SK-N-SH (cell line): Measurements from ENCODE around the gene KCNJ9. TPM values are rescaled to one million over a fixed set of nuclear protein-coding genes. Genes with fewer than 3 reads are reported as not detected.
"Not testable (repeated sequence)": the region's sequence is repeated elsewhere in the genome, so short reads cannot be mapped to it uniquely, and the experiment has no call there.

Experiments used
- CTCF ChIA-PET: fragments of 300-600, 350-600 bp; formaldehyde crosslinking; extraction: SDS; loops from one replicate; lab custom pipeline; 2021; lab: Yijun Ruan, JAX
- POLR2A ChIA-PET: fragments of 350-600 bp; sonication (Branson Sonifier 250); formaldehyde crosslinking; extraction: SDS; loops from one replicate; lab custom pipeline; 2020; ENCODE audit warnings: antibody characterized with exemption, inconsistent platforms; lab: Yijun Ruan, JAX
- DNase-seq: peaks from one replicate; pipeline ENCODE4 v3.0.0; 2012
- H2AFZ ChIP-seq: fragments of 200-600 bp; sonication (generic); 2 replicates; pipeline ENCODE4 v1.8.1; 2016; ENCODE audit warnings: antibody characterized with exemption, mild to moderate bottlenecking, low read depth
- H3F3A ChIP-seq: fragments of 200-600 bp; sonication (generic); replicated peaks from 2 replicates; pipeline ENCODE3; 2016; ENCODE audit warnings: antibody characterized with exemption, mild to moderate bottlenecking; ENCODE audit not compliant: insufficient read depth
- H3K27ac ChIP-seq, 2 experiments: fragments of 200-500 bp in 1 of 2; fragments of 200-600 bp in 1 of 2; sonication (Bioruptor generic) in 1 of 2; sonication (generic), shearing (Covaris generic) in 1 of 2; 2 replicates each; pipeline versions ENCODE4 v1.5.1 to v1.6.1; 2014 to 2016; ENCODE audit warnings: low read depth in 2 of 2, inconsistent platforms in 1 of 2, low read length in 1 of 2, mild to moderate bottlenecking in 1 of 2, mixed read lengths in 1 of 2
- H3K27me3 ChIP-seq: fragments of 200-600 bp; sonication (generic), shearing (Covaris generic); 2 replicates; pipeline ENCODE4 v1.6.1; 2016; ENCODE audit warnings: mixed run types; ENCODE audit not compliant: insufficient read depth
- H3K36me3 ChIP-seq, 2 experiments: fragments of 200-500 bp in 1 of 2; fragments of 200-600 bp in 1 of 2; sonication (Bioruptor generic) in 1 of 2; sonication (generic) in 1 of 2; replicated peaks in 1 of 2; 2 replicates each; pipeline versions ENCODE3 to v1.5.1; 2014 to 2016; ENCODE audit warnings: low read length in 1 of 2, mild to moderate bottlenecking in 1 of 2; ENCODE audit not compliant: insufficient read depth in 2 of 2, control insufficient read depth in 1 of 2
- H3K4me1 ChIP-seq, 2 experiments: fragments of 200-500 bp in 1 of 2; fragments of 200-600 bp in 1 of 2; sonication (Bioruptor generic) in 1 of 2; sonication (generic), shearing (Covaris generic) in 1 of 2; 2 replicates each; pipeline versions ENCODE4 v1.5.1 to v1.6.1; 2014 to 2016; ENCODE audit warnings: low read depth in 1 of 2, low read length in 1 of 2, mixed run types in 1 of 2; ENCODE audit not compliant: insufficient read depth in 2 of 2, control insufficient read depth in 1 of 2
- H3K4me2 ChIP-seq: fragments of 200-600 bp; sonication (generic), shearing (Covaris generic); 2 replicates; pipeline ENCODE4 v1.6.1; 2017; ENCODE audit warnings: mixed run types
- H3K4me3 ChIP-seq, 2 experiments: fragments of 200-500 bp in 1 of 2; fragments of 200-600 bp in 1 of 2; sonication (Bioruptor generic) in 1 of 2; sonication (generic), shearing (Covaris generic) in 1 of 2; 2 replicates each; pipeline versions ENCODE4 v1.5.1 to v1.8.1; 2014 to 2016; ENCODE audit warnings: low read depth in 2 of 2, inconsistent platforms in 1 of 2, low read length in 1 of 2, mild to moderate bottlenecking in 1 of 2, mixed read lengths in 1 of 2, moderate library complexity in 1 of 2
- H3K79me2 ChIP-seq: fragments of 200-600 bp; sonication (generic); 2 replicates; pipeline ENCODE4 v1.8.1; 2017; ENCODE audit warnings: mild to moderate bottlenecking; ENCODE audit not compliant: insufficient read depth
- H3K9ac ChIP-seq: fragments of 200-600 bp; sonication (generic); 2 replicates; pipeline ENCODE4 v1.6.1; 2017; ENCODE audit warnings: mixed run types
- H3K9me2 ChIP-seq: fragments of 200-600 bp; sonication (generic); 2 replicates; pipeline ENCODE4 v1.6.1; 2017; ENCODE audit warnings: mixed run types
- H3K9me3 ChIP-seq: fragments of 200-600 bp; sonication (generic); 2 replicates; pipeline ENCODE4 v1.6.1; 2017; ENCODE audit warnings: mixed run types, mild to moderate bottlenecking, moderate library complexity
- H4K20me1 ChIP-seq: fragments of 200-600 bp; sonication (generic); 2 replicates; pipeline ENCODE4 v1.6.1; 2017; ENCODE audit warnings: mild to moderate bottlenecking, mixed run types; ENCODE audit not compliant: insufficient read depth
- CHD2 ChIP-seq: fragments of 150-350 bp; IDR thresholded peaks from 2 replicates; pipeline ENCODE4 v1.6.1; 2018; ENCODE audit warnings: low read length; ENCODE audit not compliant: partially characterized antibody
- ELF1 ChIP-seq: IDR thresholded peaks from 2 replicates; pipeline ENCODE4 v1.4.0; 2012
- EP300 ChIP-seq, 2 experiments: IDR thresholded peaks; 2 replicates each; pipeline versions ENCODE4 v1.4.0 to v1.6.1; 2012; ENCODE audit warnings: borderline replicate concordance in 1 of 2, low read depth in 1 of 2, low read length in 1 of 2
- EZH2phosphoT487 ChIP-seq: fragments of 200-600 bp; sonication (generic); IDR thresholded peaks from 2 replicates; pipeline ENCODE4 v1.6.1; 2017; ENCODE audit warnings: low read depth, mixed run types, mild to moderate bottlenecking, antibody characterized with exemption, moderate library complexity, borderline replicate concordance
- FOXM1 ChIP-seq: IDR thresholded peaks from 2 replicates; pipeline ENCODE4 v1.4.0; 2012; ENCODE audit warnings: low read depth, mild to moderate bottlenecking
- MXI1 ChIP-seq: IDR thresholded peaks from 2 replicates; pipeline ENCODE4 v1.6.1; 2012; ENCODE audit warnings: mild to moderate bottlenecking, low read depth, low read length, improper control_type of control experiment
- NFIC ChIP-seq: IDR thresholded peaks from 2 replicates; pipeline ENCODE4 v1.4.0; 2012; ENCODE audit warnings: borderline replicate concordance
- PBX3 ChIP-seq: IDR thresholded peaks from 2 replicates; pipeline ENCODE4; 2012
- RCOR1 ChIP-seq: fragments of 150-350 bp; IDR thresholded peaks from 2 replicates; pipeline ENCODE4 v1.6.1; 2017; ENCODE audit warnings: antibody characterized with exemption, low read length
- REST ChIP-seq: IDR thresholded peaks from 2 replicates; pipeline ENCODE4 v1.6.1; 2012; ENCODE audit warnings: mild to moderate bottlenecking, low read depth, low read length, moderate library complexity
- RFX5 ChIP-seq: IDR thresholded peaks from 2 replicates; pipeline ENCODE4 v1.6.1; 2012; ENCODE audit warnings: mild to moderate bottlenecking, improper control_type of control experiment, low read length
- RXRA ChIP-seq: IDR thresholded peaks from 2 replicates; pipeline ENCODE4 v1.4.0; 2012; ENCODE audit warnings: low read depth, mild to moderate bottlenecking, borderline replicate concordance
- TAF1 ChIP-seq: IDR thresholded peaks from 2 replicates; pipeline ENCODE4 v1.6.1; 2012; ENCODE audit warnings: low read depth, mild to moderate bottlenecking, low read length, moderate library complexity, borderline replicate concordance
- TCF12 ChIP-seq: IDR thresholded peaks from 2 replicates; pipeline ENCODE4 v1.4.0; 2012
- WGBS: methylation state at CpG from one replicate; pipeline ENCODE4 v1.1.6; 2017; ENCODE audit warnings: low lambda C conversion rate; 5-methylcytosine and 5-hydroxymethylcytosine counted together
- polyA plus RNA-seq, 3 experiments: library from polyadenylated mRNA; depleted of rRNA; stranded (reverse); fragments of >200 nt; gene quantifications; 2 replicates each; pipeline ENCODE4 v1.2.3, GENCODE V29; 2012
- TF ChIP-seq, protein P1 (sequence below): fragments of 200-600 bp; sonication (generic); IDR thresholded peaks from 2 replicates; pipeline ENCODE4 v1.6.1; 2017; ENCODE audit warnings: antibody characterized with exemption, mild to moderate bottlenecking, moderate library complexity
- TF ChIP-seq, protein P2 (sequence below): fragments of 150-350 bp; IDR thresholded peaks from 2 replicates; pipeline ENCODE4 v1.6.1; 2016; ENCODE audit warnings: mild to moderate bottlenecking, low read depth, low read length

The KCNJ9 gene
- polyA plus RNA-seq, 1 of the 3 experiments (the other 2 are of a cell fraction) = 0.02 TPM

DNA sequence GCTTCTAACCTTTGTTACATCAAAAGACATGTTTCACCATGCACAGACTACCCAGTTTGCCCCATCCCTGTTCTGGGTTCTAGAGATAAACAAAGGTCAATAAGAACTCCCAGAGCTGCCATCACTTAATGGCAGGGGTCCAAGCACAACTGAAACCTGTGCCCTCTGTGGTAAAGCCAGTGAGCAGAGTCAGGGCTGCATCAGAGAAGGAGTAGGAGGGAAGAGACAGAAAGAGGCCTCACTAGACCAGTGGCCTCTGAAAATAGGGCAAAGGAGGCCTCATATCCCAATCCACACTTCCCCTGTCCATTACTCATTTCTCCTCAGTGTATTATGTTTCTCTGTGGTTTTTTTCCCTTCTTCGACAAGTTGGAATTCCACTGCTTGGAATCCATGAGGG is 44.4 kb downstream of the KCNJ9 start:
- Histone ChIP-seq H3K4me3 (no peak overlapping the region), H3K79me2 (no peaks in the 10 kb centered on the region), H4K20me1 (no peaks in the 10 kb centered on the region), H3K9me2 (no peaks in the 10 kb centered on the region), H3K9me3 (no peaks in the 10 kb centered on the region), H2AFZ (no peak overlapping the region), H3K9ac (no peak overlapping the region), H3K27ac (no peak overlapping the region), H3K36me3 (no peaks in the 10 kb centered on the region), H3K4me2 (no peak overlapping the region)
- POLR2A ChIA-PET = no interaction called here
- WGBS = 61% methylated on average over 1 of the region's 1 CpG
- DNase-seq = no peak
- no peak for TF ChIP-seq ELF1
- no peak for TF ChIP-seq EZH2phosphoT487
- no peak for TF ChIP-seq REST
- no peak for TF ChIP-seq EP300 (IDR thresholded peaks at IDR 0.05; ENCODE audit: borderline replicate concordance in 1 of 2, low read depth in 1 of 2, low read length in 1 of 2)
- no peak for TF ChIP-seq CHD2
- no peak for TF ChIP-seq MXI1
- TF ChIP-seq RCOR1 = no peak
- TF ChIP-seq RFX5 = no peak
- no peak for TF ChIP-seq TAF1
- TF ChIP-seq FOXM1 = no peak
- no peak for TF ChIP-seq PBX3
- TF ChIP-seq, protein P1, sequence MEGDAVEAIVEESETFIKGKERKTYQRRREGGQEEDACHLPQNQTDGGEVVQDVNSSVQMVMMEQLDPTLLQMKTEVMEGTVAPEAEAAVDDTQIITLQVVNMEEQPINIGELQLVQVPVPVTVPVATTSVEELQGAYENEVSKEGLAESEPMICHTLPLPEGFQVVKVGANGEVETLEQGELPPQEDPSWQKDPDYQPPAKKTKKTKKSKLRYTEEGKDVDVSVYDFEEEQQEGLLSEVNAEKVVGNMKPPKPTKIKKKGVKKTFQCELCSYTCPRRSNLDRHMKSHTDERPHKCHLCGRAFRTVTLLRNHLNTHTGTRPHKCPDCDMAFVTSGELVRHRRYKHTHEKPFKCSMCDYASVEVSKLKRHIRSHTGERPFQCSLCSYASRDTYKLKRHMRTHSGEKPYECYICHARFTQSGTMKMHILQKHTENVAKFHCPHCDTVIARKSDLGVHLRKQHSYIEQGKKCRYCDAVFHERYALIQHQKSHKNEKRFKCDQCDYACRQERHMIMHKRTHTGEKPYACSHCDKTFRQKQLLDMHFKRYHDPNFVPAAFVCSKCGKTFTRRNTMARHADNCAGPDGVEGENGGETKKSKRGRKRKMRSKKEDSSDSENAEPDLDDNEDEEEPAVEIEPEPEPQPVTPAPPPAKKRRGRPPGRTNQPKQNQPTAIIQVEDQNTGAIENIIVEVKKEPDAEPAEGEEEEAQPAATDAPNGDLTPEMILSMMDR = no peak
- no peak for TF ChIP-seq NFIC
- TF ChIP-seq TCF12 = no peak
- TF ChIP-seq, protein P2, sequence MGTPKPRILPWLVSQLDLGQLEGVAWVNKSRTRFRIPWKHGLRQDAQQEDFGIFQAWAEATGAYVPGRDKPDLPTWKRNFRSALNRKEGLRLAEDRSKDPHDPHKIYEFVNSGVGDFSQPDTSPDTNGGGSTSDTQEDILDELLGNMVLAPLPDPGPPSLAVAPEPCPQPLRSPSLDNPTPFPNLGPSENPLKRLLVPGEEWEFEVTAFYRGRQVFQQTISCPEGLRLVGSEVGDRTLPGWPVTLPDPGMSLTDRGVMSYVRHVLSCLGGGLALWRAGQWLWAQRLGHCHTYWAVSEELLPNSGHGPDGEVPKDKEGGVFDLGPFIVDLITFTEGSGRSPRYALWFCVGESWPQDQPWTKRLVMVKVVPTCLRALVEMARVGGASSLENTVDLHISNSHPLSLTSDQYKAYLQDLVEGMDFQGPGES = no peak
- TF ChIP-seq RXRA = no peak
- TF ChIP-seq, all 33 proteins: peak for 0
- Histone ChIP-seq H3F3A (no peaks in the 10 kb centered on the region), H3K4me1 (peaks cover 0 to 8% of the 10 kb centered on the region in 2 experiments; a peak in 1 of 4 replicates), H3K27me3 (no peaks in the 10 kb centered on the region)
- CTCF ChIA-PET = interaction anchor here (0.7 to 1.1 kb wide), 3 partner anchors 24 to 251 kb away, joined by 3 read pairs; no protein-coding TSS in a partner anchor

- H2AFZ ChIP-seq, H3K4me2 ChIP-seq, H3K9me2 ChIP-seq, H3K79me2 ChIP-seq, POLR2A ChIA-PET, H3K27ac ChIP-seq, H3K36me3 ChIP-seq, DNase-seq, H3K4me3 ChIP-seq, H3K9me3 ChIP-seq, H3K27me3 ChIP-seq, H4K20me1 ChIP-seq, H3F3A ChIP-seq, H3K9ac ChIP-seq, H3K4me1 ChIP-seq: not testable (repeated sequence)
- CTCF ChIA-PET = interaction anchor here (0.7 to 1.0 kb wide), 2 partner anchors 17 to 251 kb away, joined by 3 read pairs; no protein-coding TSS in a partner anchor
- 61% methylated on average over 4 of the region's 4 CpGs for WGBS
Observed at GRCh38 chr1:160126342-160126741, 45.0 kb downstream of the KCNJ9 start.
